Fibroblast of lung (primary cell): Measurements from ENCODE around the gene VAV2. TPM values are rescaled to one million over a fixed set of nuclear protein-coding genes. Genes with fewer than 3 reads are reported as not detected.

Source experiments
- DNase-seq, 2 donors: peaks; one replicate each; pipeline versions ENCODE4 v3.0.0 to v3.0.0-alpha.2; 2010; ENCODE audit warnings: low read depth in 2 of 2
- H2AFZ ChIP-seq: 2 replicates; pipeline ENCODE4 v1.5.1; 2012; ENCODE audit warnings: low read length, control low read depth, inconsistent platforms
- H3K27ac ChIP-seq: 2 replicates; pipeline ENCODE4 v1.5.1; 2011; ENCODE audit warnings: low read length, control low read depth; ENCODE audit not compliant: insufficient read depth
- H3K27me3 ChIP-seq: 2 replicates; pipeline ENCODE4 v1.5.1; 2011; ENCODE audit warnings: mild to moderate bottlenecking, low read length; ENCODE audit not compliant: control insufficient read depth, insufficient read depth
- H3K36me3 ChIP-seq: 2 replicates; pipeline ENCODE4 v1.5.1; 2011; ENCODE audit warnings: low read length; ENCODE audit not compliant: control insufficient read depth, insufficient read depth
- H3K4me1 ChIP-seq: 2 replicates; pipeline ENCODE4 v1.5.1; 2011; ENCODE audit warnings: low read length; ENCODE audit not compliant: control insufficient read depth, insufficient read depth; ENCODE audit errors: extremely low read depth
- H3K4me2 ChIP-seq: 2 replicates; pipeline ENCODE4 v1.5.1; 2011; ENCODE audit warnings: low read length, control low read depth; ENCODE audit not compliant: insufficient read depth; ENCODE audit errors: extremely low read depth
- H3K4me3 ChIP-seq, 4 experiments: fragments of 200-600 bp in 1 of 4; sonication (generic) in 1 of 4; replicated peaks in 1 of 4; 2 replicates each; pipeline ENCODE4 v1.5.1; 2011 to 2016; ENCODE audit warnings: low read length in 4 of 4, low read depth in 3 of 4, mild to moderate bottlenecking in 3 of 4, control low read depth in 2 of 4, inconsistent platforms in 1 of 4, mixed read lengths in 1 of 4; ENCODE audit not compliant: insufficient read depth in 1 of 4; ENCODE audit errors: control extremely low read depth in 1 of 4
- H3K79me2 ChIP-seq: 2 replicates; pipeline ENCODE4 v1.5.1; 2012; ENCODE audit warnings: mild to moderate bottlenecking, low read length, inconsistent platforms; ENCODE audit not compliant: control insufficient read depth, insufficient read depth
- H3K9ac ChIP-seq: 2 replicates; pipeline ENCODE4 v1.5.1; 2011; ENCODE audit warnings: mild to moderate bottlenecking, low read length, control low read depth; ENCODE audit not compliant: insufficient read depth
- H3K9me3 ChIP-seq: 2 replicates; pipeline ENCODE4 v1.5.1; 2012; ENCODE audit warnings: low read depth, low read length; ENCODE audit not compliant: control insufficient read depth, insufficient read depth
- H4K20me1 ChIP-seq: 2 replicates; pipeline ENCODE4 v1.5.1; 2011; ENCODE audit warnings: low read length; ENCODE audit not compliant: control insufficient read depth, insufficient read depth; ENCODE audit errors: extremely low read depth
- EZH2 ChIP-seq: IDR thresholded peaks from 2 replicates; pipeline ENCODE4 v1.5.1; 2012; ENCODE audit warnings: low read length, control low read depth, mild to moderate bottlenecking; ENCODE audit errors: missing control alignments
- polyA plus RNA-seq, 2 donors: library from polyadenylated mRNA; depleted of rRNA in 1 of 2; stranded (reverse) in 1 of 2; unstranded in 1 of 2; fragments of >200 nt; gene quantifications; 2 replicates each; pipeline ENCODE4 v1.2.1, GENCODE V29; 2011 to 2012; ENCODE audit warnings: missing spikeins in 1 of 2
- total RNA-seq: library from RNA; depleted of rRNA; stranded (reverse); fragments of >200 nt; gene quantifications from 2 replicates; pipeline ENCODE4 v1.2.1, GENCODE V29; 2014
- TF ChIP-seq, protein P1 (sequence below), 2 donors: IDR thresholded peaks in 1 of 2; conservative IDR thresholded peaks in 1 of 2; 1 replicate in 1 of 2; 2 replicates in 1 of 2; pipeline ENCODE4 v1.5.1; 2011 to 2012; ENCODE audit warnings: low read length in 2 of 2, control low read depth in 1 of 2, inconsistent platforms in 1 of 2, low read depth in 1 of 2, mild to moderate bottlenecking in 1 of 2

The VAV2 gene
- total and polyA plus RNA-seq, 2 donors (not counting 1 experiment from before 2014, with no cell fraction given): 13.7 to 17.7 TPM

DNA sequence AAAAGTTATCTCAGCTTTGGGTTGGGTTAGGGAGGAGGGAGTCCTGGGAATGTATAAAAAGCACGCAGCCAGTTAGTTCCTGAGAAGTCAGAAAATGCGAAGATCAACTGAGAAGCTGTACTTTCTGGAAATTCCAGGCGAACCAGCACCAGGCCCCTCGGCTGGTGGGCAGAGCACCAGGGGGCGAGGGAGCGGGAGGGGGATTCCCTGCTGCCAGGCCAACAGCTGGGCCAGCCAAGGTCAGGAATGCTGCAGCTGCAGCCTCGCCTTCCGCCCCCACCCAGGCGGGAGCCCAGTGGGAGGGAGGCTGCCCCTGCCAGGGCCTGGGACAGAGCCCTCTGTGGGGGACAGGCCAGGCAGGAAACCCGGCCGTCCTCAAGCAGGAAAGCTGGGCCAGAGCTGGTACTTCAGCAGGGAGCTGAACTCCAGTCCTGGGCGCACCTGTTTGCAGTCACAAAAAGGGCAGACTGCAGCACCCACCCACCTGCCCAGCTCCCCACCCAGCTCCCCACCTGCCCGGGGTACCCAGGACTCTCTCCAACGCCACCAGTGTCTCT, 35.5 kb downstream of the VAV2 start:
- Histone ChIP-seq H3K4me1 (peaks cover 16% of the 10 kb centered on the region), H3K4me2 (peak overlapping the region; percentile 85), H4K20me1 (no peaks in the 10 kb centered on the region), H3K4me3 (peak overlapping the region in 1 of 4 experiments; percentile 28), H3K79me2 (peaks cover 39% of the 10 kb centered on the region), H3K9me3 (no peaks in the 10 kb centered on the region), H3K27me3 (no peaks in the 10 kb centered on the region), H3K36me3 (no peaks in the 10 kb centered on the region), H2AFZ (no peak overlapping the region), H3K27ac (peak overlapping the region; percentile 59), H3K9ac (peak overlapping the region; percentile 23)
- peak; percentile 34 to 37 for DNase-seq
- TF ChIP-seq EZH2: no peak
- TF ChIP-seq, protein P1, sequence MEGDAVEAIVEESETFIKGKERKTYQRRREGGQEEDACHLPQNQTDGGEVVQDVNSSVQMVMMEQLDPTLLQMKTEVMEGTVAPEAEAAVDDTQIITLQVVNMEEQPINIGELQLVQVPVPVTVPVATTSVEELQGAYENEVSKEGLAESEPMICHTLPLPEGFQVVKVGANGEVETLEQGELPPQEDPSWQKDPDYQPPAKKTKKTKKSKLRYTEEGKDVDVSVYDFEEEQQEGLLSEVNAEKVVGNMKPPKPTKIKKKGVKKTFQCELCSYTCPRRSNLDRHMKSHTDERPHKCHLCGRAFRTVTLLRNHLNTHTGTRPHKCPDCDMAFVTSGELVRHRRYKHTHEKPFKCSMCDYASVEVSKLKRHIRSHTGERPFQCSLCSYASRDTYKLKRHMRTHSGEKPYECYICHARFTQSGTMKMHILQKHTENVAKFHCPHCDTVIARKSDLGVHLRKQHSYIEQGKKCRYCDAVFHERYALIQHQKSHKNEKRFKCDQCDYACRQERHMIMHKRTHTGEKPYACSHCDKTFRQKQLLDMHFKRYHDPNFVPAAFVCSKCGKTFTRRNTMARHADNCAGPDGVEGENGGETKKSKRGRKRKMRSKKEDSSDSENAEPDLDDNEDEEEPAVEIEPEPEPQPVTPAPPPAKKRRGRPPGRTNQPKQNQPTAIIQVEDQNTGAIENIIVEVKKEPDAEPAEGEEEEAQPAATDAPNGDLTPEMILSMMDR (conservative IDR thresholded peaks at IDR 0.05 in 1 of 2, IDR thresholded peaks at IDR 0.05 in 1 of 2; ENCODE audit: low read depth in 1 of 2, low read length in 2 of 2): no peak

DNA sequence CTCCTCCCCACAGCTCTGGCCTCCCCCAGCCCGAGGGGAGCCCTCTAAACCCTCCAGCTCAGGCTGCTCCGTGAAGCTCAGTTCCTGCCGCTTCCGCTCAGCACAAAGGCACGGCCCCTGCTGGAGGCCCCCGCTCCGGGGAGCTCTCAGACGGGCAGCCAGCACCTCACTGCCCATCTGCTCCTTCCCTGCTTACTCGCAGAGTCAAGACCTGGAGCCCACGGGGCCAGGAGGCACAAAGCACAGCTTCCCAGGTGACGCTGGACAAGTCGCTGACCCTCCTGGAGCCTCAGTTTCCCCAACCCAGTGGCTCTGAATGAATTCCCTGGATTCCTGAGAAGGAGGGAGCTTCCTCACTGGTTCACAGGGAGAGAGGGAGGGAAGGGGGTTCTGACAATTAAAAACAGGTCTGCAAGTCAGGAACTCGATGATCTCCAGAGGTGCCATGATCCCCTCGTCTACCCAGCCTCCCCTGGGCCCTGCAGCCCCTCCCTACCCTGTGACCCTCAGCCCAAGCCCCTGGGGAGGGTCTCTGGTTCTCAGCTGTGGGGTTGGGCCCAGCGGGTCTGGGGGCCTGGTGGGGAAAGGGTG, 36.2 kb downstream of the VAV2 start:
- Histone ChIP-seq H3K9me3 (no peaks in the 10 kb centered on the region), H2AFZ (no peak overlapping the region), H3K36me3 (no peaks in the 10 kb centered on the region), H3K27me3 (no peaks in the 10 kb centered on the region), H3K9ac (peak overlapping the region; percentile 30), H4K20me1 (no peaks in the 10 kb centered on the region), H3K4me3 (peak overlapping the region in 3 of 4 experiments; percentile 6 to 28 (median 18)), H3K27ac (peak overlapping the region; percentile 59), H3K79me2 (peaks cover 37% of the 10 kb centered on the region), H3K4me2 (peak overlapping the region; percentile 85), H3K4me1 (peaks cover 22% of the 10 kb centered on the region)
- TF ChIP-seq EZH2: no peak
- TF ChIP-seq, protein P1 (conservative IDR thresholded peaks at IDR 0.05 in 1 of 2, IDR thresholded peaks at IDR 0.05 in 1 of 2; ENCODE audit: low read depth in 1 of 2, low read length in 2 of 2): peak in 1 of 2 donors; percentile 29
- peak; percentile 33 to 48 for DNase-seq

DNA sequence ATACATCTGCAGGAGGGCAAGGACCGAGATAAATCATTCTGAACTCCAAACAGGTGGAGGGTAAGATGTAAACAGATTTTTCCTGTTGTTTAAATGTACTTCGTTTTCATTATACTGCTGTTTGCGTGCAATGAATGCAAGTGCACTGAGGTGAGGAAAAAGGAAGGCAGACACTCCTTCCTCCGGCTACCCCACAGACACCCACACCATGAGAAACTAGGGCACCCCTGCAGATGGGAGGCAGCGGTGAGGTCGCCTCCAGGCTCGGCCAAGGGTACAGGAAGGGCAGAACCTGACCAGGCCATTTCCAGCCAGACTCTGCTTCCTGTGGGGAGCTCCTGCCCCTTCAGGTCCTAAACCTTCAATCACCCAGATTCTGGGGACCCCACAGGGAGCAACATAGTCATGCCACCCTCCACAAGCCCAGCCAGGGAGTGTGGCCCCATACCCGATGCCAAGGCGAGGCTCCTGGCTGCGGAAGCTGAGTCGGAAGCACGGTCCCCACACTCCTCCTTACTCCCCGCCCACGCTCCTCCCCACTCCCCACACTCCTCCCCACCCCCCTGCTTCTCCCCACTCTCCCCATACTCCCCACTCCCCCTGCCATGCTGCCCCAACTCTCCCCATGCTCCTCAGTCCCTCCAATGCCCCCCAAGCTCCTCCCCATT, 37.1 kb downstream of the VAV2 start:
- H4K20me1 ChIP-seq: no peaks in the 10 kb centered on the region
- TF ChIP-seq EZH2: no peak
- TF ChIP-seq, protein P1 (conservative IDR thresholded peaks at IDR 0.05 in 1 of 2, IDR thresholded peaks at IDR 0.05 in 1 of 2; ENCODE audit: low read depth in 1 of 2, low read length in 2 of 2): no peak
- H3K4me1 ChIP-seq: peaks cover 23% of the 10 kb centered on the region

More for the DNA sequence above, 37.1 kb downstream of the VAV2 start:
- Histone ChIP-seq H3K27me3 (no peaks in the 10 kb centered on the region), H3K9ac (no peak overlapping the region), H3K27ac (no peak overlapping the region), H3K4me2 (no peak overlapping the region), H3K4me3 (no peak overlapping the region), H3K9me3 (no peaks in the 10 kb centered on the region), H3K36me3 (no peaks in the 10 kb centered on the region), H2AFZ (no peak overlapping the region), H3K79me2 (peaks cover 36% of the 10 kb centered on the region)
- DNase-seq: no peak
